ENCODE data around the gene FAM3B.

The FAM3B gene

GRCh38 chr21:41282412-41282811, 34.2 kb upstream of the FAM3B start:
- no peak for TF ChIP-seq CTBP1 (IDR thresholded peaks at IDR 0.05; ENCODE audit: borderline replicate concordance)
- TF ChIP-seq SUZ12 (IDR thresholded peaks at IDR 0.05) = no peak
- no peak for TF ChIP-seq ELF4 (IDR thresholded peaks at IDR 0.05)
- TF ChIP-seq BHLHE40 (IDR thresholded peaks at IDR 0.05; ENCODE audit: borderline replicate concordance) = no peak
- no peak for TF ChIP-seq NFRKB (IDR thresholded peaks at IDR 0.05)
- no peak for TF ChIP-seq TARDBP (IDR thresholded peaks at IDR 0.05)
- no peak for TF ChIP-seq FOXK2 (IDR thresholded peaks at IDR 0.05)
- TF ChIP-seq L3MBTL2 (conservative IDR thresholded peaks at IDR 0.05) = no peak
- no peak for TF ChIP-seq PKNOX1 (IDR thresholded peaks at IDR 0.05)
- no peak for TF ChIP-seq ARNT (IDR thresholded peaks at IDR 0.05)
- no peak for TF ChIP-seq ZNF384 (IDR thresholded peaks at IDR 0.05)
- no peak for DNase-seq (ENCODE audit: extremely low spot score)
- ChIA-PET POLR2A (no interaction called here), CTCF (interaction anchor here (0.5 to 1.9 kb wide), 9 partner anchors 10 to 426 kb away, joined by 3 to 9 read pairs (median 5); no protein-coding TSS in a partner anchor)

- DNase-seq (ENCODE audit: extremely low spot score) = peak; percentile 74
- POLR2A ChIA-PET = interaction anchor here (0.6 to 0.8 kb wide), 2 partner anchors 114 to 1533 kb away, joined by 3 to 4 read pairs; no protein-coding TSS in a partner anchor
- no peak for TF ChIP-seq FOXA1 (IDR thresholded peaks at IDR 0.05)
- TF ChIP-seq TARDBP (IDR thresholded peaks at IDR 0.05) = no peak
- no peak for TF ChIP-seq ZNF384 (IDR thresholded peaks at IDR 0.05)
- no peak for TF ChIP-seq ELF4 (IDR thresholded peaks at IDR 0.05)
- no peak for TF ChIP-seq HDGF (IDR thresholded peaks at IDR 0.05; ENCODE audit: borderline replicate concordance)
- TF ChIP-seq SP1 (IDR thresholded peaks at IDR 0.05) = no peak
- TF ChIP-seq ARNT (IDR thresholded peaks at IDR 0.05) = no peak
- TF ChIP-seq LEF1 (IDR thresholded peaks at IDR 0.05; ENCODE audit: borderline replicate concordance) = no peak
- no peak for TF ChIP-seq SUZ12 (IDR thresholded peaks at IDR 0.05)
- CTCF ChIA-PET = interaction anchor here (0.7 to 1.9 kb wide), 15 partner anchors 11 to 535 kb away, joined by 3 to 9 read pairs (median 4); no protein-coding TSS in a partner anchor
These were observed 33.3 kb upstream of the FAM3B start for GRCh38 chr21:41283211-41283818.

- peak; percentile 31 for DNase-seq (ENCODE audit: extremely low spot score)
- no peak for TF ChIP-seq FOXA1 (IDR thresholded peaks at IDR 0.05)
- no peak for TF ChIP-seq BHLHE40 (IDR thresholded peaks at IDR 0.05; ENCODE audit: borderline replicate concordance)
- POLR2A ChIA-PET = no interaction called here
- CTCF ChIA-PET = no interaction called here
These were observed 27.2 kb upstream of the FAM3B start for GRCh38 chr21:41289431-41289830.

GRCh38 chr21:41290106-41290799, 26.3 kb upstream of the FAM3B start:
- ChIA-PET POLR2A (no interaction called here), CTCF (no interaction called here)
- TF ChIP-seq SUZ12 (IDR thresholded peaks at IDR 0.05) (no peak), L3MBTL2 (conservative IDR thresholded peaks at IDR 0.05) (no peak), FOXA1 (IDR thresholded peaks at IDR 0.05) (no peak)
- no peak for DNase-seq (ENCODE audit: extremely low spot score)

GRCh38 chr21:41294548-41295231, 21.9 kb upstream of the FAM3B start:
- CTCF ChIA-PET = interaction anchor here (2.0 kb wide), 1 partner anchor 11 kb away, joined by 4 read pairs; no protein-coding TSS in a partner anchor
- TF ChIP-seq NFRKB (IDR thresholded peaks at IDR 0.05) = no peak
- TF ChIP-seq L3MBTL2 (conservative IDR thresholded peaks at IDR 0.05) = no peak
- TF ChIP-seq SUZ12 (IDR thresholded peaks at IDR 0.05) = no peak
- TF ChIP-seq FOXA1 (IDR thresholded peaks at IDR 0.05) = no peak
- no peak for TF ChIP-seq HDGF (IDR thresholded peaks at IDR 0.05; ENCODE audit: borderline replicate concordance)
- no peak for TF ChIP-seq ZNF384 (IDR thresholded peaks at IDR 0.05)
- TF ChIP-seq ARNT (IDR thresholded peaks at IDR 0.05) = no peak
- no peak for TF ChIP-seq FOXK2 (IDR thresholded peaks at IDR 0.05)
- TF ChIP-seq BHLHE40 (IDR thresholded peaks at IDR 0.05; ENCODE audit: borderline replicate concordance) = no peak
- no peak for DNase-seq (ENCODE audit: extremely low spot score)
- POLR2A ChIA-PET = no interaction called here

- DNase-seq (ENCODE audit: extremely low spot score) = no peak
- TF ChIP-seq SUZ12 (IDR thresholded peaks at IDR 0.05) (no peak), ELF4 (IDR thresholded peaks at IDR 0.05) (no peak), NFRKB (IDR thresholded peaks at IDR 0.05) (no peak), TARDBP (IDR thresholded peaks at IDR 0.05) (no peak), ZNF384 (IDR thresholded peaks at IDR 0.05) (no peak), ARNT (IDR thresholded peaks at IDR 0.05) (no peak), CTBP1 (IDR thresholded peaks at IDR 0.05; ENCODE audit: borderline replicate concordance) (no peak), HDGF (IDR thresholded peaks at IDR 0.05; ENCODE audit: borderline replicate concordance) (no peak), SP1 (IDR thresholded peaks at IDR 0.05) (no peak), FOXM1 (IDR thresholded peaks at IDR 0.05; ENCODE audit: borderline replicate concordance) (no peak), PKNOX1 (IDR thresholded peaks at IDR 0.05) (no peak), FOXA1 (IDR thresholded peaks at IDR 0.05) (no peak), BHLHE40 (IDR thresholded peaks at IDR 0.05; ENCODE audit: borderline replicate concordance) (no peak), L3MBTL2 (conservative IDR thresholded peaks at IDR 0.05) (no peak), FOXK2 (IDR thresholded peaks at IDR 0.05) (no peak), LEF1 (IDR thresholded peaks at IDR 0.05; ENCODE audit: borderline replicate concordance) (no peak)
- ChIA-PET POLR2A (no interaction called here), CTCF (interaction anchor here (2.0 kb wide), 1 partner anchor 12 kb away, joined by 4 read pairs; no protein-coding TSS in a partner anchor)
These were observed 20.8 kb upstream of the FAM3B start for GRCh38 chr21:41295721-41296254.

Data from HEK293T (cell line).